Measurements from ENCODE around the gene HOXD9.

HOXD9 gene

DNA sequence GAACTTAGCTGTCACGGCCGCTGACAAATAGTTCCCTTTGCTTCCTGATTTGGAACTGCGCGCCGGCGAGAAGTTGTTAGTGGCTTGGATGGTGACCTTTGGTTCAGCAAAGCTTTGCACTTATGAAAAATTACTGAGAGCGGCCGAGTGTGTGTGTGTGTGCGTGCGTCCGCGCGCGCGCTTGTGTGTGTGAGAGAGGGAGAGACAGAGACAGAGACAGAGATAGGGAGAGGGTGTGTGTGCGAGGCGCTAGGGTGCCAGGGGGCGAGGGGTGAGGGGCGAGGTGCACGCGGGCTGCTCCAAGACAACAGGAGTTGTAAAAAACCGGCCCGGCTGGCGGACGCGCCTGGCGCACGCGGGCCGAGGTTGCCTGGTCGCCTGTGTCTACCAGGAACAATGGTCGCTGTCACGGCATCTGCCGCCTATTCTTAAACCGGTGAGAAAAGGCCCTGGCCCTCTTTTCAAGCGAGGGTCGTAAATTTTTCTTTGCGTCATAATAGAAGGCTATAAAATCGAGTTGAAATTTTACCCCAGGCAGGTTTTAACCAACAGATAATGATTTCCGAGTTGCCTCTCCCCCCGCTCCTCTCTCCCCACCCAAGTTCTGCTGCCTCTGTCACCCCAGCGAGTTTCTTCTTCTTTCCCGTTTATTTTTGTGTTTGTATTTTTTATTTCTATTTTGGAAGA is 35.1 kb downstream of the HOXD9 start:
- FAIRE-seq (no peak), DNase-seq (ENCODE audit: insufficient read length, low spot score) (no peak)
- TF ChIP-seq POLR2AphosphoS5 (IDR thresholded peaks at IDR 0.05; ENCODE audit: low read depth, low read length): no peak
- no peak for TF ChIP-seq POU2F2 (IDR thresholded peaks at IDR 0.05; ENCODE audit: low read depth, low read length)
- no peak for TF ChIP-seq SPI1 (IDR thresholded peaks at IDR 0.05; ENCODE audit: low read depth, low read length)
- TF ChIP-seq TAF1 (IDR thresholded peaks at IDR 0.05; ENCODE audit: low read depth, low read length): no peak
- no peak for TF ChIP-seq PAX5 (IDR thresholded peaks at IDR 0.05; ENCODE audit: insufficient read depth, low read length, severe bottlenecking)
- TF ChIP-seq POLR2A (IDR thresholded peaks at IDR 0.05; ENCODE audit: low read depth, low read length): no peak

DNA sequence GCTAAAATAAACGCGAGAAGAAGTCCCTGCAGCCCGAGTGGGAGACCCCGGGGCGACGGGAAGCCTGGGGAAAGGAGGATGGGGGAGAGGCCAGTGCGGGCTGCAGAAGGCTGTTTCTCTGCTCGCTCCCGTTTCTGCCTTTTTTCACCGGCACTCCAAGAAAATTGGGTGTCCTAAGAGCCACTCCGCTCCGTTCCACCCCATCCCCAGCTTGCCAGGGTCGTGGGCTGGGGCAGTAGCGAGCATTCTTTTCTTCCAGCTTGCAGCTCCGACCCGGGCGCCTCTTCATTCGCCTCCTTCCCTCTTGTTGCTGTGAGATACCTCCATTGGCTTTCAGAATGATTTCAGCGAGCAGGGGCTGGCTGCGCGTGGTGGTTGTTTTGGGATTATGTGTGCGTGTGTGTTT is 35.7 kb downstream of the HOXD9 start:
- DNase-seq (ENCODE audit: insufficient read length, low spot score): no peak
- TF ChIP-seq PAX5 (IDR thresholded peaks at IDR 0.05; ENCODE audit: insufficient read depth, low read length, severe bottlenecking) (no peak), SPI1 (IDR thresholded peaks at IDR 0.05; ENCODE audit: low read depth, low read length) (no peak), POLR2AphosphoS5 (IDR thresholded peaks at IDR 0.05; ENCODE audit: low read depth, low read length) (no peak), POLR2A (IDR thresholded peaks at IDR 0.05; ENCODE audit: low read depth, low read length) (no peak), POU2F2 (IDR thresholded peaks at IDR 0.05; ENCODE audit: low read depth, low read length) (no peak), TAF1 (IDR thresholded peaks at IDR 0.05; ENCODE audit: low read depth, low read length) (no peak)
- no peak for FAIRE-seq

DNA sequence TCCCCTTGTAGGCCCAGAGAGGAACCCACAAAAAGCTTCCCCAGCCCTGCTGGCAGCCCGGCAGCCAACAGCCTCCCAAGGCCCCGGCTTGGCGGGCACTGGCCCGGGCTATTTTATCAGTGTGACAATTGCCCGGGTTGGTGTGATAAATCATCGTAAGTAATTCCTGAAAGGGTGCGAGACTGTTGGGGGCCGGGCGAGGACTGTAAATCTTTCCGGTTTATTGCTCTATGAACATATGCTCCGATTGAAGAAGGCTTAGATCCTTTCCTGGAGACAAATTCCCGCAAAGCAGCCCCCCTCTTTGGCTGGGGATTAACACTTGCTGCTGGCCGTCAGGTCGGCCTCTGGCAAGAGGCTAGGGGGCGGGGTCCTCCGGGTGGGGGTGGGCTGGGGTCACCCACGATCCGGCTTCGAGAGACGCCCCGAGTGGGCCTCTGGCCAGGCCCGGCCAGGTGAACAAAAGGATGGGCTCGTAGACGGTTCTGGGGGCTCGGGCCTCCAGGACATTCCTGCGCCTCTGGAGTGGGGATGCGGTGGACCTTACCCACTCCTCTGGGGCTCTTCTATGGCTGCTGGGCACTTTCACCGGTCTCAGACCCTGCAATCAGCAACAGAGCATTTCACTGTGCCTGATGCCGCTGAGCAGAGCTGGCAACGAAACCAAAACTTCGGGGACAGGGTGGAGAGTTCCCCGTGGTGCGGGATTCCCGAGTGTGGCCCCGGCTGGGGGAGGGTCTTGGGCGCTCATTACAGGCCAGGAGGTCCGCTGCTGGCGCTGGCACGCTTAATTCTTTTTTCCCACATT is 36.5 kb downstream of the HOXD9 start:
- DNase-seq (ENCODE audit: insufficient read length, low spot score) (no peak), FAIRE-seq (no peak)
- no peak for TF ChIP-seq POLR2A (IDR thresholded peaks at IDR 0.05; ENCODE audit: low read depth, low read length)
- TF ChIP-seq SPI1 (IDR thresholded peaks at IDR 0.05; ENCODE audit: low read depth, low read length): no peak
- TF ChIP-seq POLR2AphosphoS5 (IDR thresholded peaks at IDR 0.05; ENCODE audit: low read depth, low read length): no peak
- TF ChIP-seq TAF1 (IDR thresholded peaks at IDR 0.05; ENCODE audit: low read depth, low read length): no peak
- no peak for TF ChIP-seq PAX5 (IDR thresholded peaks at IDR 0.05; ENCODE audit: insufficient read depth, low read length, severe bottlenecking)
- no peak for TF ChIP-seq POU2F2 (IDR thresholded peaks at IDR 0.05; ENCODE audit: low read depth, low read length)

DNA sequence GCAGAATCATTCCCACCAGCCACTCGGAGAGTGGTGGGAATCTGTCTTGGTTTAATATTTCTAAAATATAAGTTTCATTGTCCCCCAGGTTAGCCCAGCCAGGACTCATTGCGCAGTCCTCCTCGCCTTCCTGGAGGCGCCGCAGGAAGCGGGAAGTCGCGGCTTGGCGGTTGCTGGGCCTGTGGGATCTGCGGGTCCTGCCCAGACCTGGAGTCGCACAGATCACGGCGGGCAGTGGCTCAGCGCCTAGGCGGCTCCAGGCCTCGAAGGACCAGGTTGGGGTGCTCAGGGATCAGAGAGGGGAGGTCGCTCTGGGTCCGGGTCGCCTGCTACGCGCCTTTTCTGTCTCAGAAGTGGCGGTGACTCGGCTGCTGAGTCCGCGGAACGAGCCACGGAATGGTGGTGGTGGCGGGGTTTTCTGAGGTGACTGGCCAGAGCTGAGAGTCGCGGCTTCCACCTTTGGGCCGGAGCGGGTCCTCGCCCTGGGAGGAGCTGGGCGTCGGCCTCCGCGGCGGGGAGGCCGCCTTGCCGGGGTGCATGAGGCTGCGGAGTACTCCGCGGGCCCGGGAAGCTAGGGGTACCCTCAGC is 37.2 kb downstream of the HOXD9 start:
- TF ChIP-seq TAF1 (IDR thresholded peaks at IDR 0.05; ENCODE audit: low read depth, low read length) (no peak), PAX5 (IDR thresholded peaks at IDR 0.05; ENCODE audit: insufficient read depth, low read length, severe bottlenecking) (no peak)
- FAIRE-seq: no peak
- no peak for DNase-seq (ENCODE audit: insufficient read length, low spot score)

DNA sequence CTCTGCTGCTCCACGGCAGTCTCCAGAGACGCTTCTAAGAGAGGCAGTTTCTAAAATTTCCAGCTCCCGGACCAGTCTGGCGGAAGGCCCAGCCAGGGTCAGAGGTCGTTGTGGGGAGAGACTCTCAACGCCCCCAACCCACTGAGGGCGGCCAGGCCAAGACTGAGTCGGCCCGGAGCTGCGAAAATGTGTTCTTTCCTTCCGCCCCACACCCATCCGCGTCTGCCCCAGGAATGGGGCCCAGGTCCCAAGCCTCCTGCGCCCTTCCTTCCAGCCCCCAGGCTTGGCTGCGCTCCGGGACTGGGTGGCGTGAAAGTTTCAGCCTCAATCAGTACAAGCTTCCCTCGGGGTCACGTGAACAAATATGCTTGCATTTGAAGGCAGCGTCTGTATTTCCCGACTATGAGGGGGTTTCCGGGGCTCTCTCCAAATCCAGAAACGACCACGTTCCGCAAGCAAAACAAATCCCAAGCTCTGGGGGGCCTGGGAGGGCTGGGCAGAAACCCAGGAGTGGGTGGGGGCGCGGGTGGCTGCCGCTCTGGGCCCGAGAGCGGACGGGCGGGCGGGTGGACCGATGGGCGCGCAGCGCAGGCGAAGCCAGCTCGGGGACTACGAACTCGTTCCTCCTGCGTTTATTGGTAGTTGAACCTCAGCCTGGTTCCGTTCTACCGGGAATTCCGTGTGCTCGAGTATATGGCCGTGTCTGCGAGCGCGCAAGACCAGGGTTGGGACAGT is 37.9 kb downstream of the HOXD9 start:
- TF ChIP-seq POLR2AphosphoS5 (IDR thresholded peaks at IDR 0.05; ENCODE audit: low read depth, low read length): no peak
- TF ChIP-seq POLR2A (IDR thresholded peaks at IDR 0.05; ENCODE audit: low read depth, low read length): no peak
- no peak for TF ChIP-seq TAF1 (IDR thresholded peaks at IDR 0.05; ENCODE audit: low read depth, low read length)
- TF ChIP-seq PAX5 (IDR thresholded peaks at IDR 0.05; ENCODE audit: insufficient read depth, low read length, severe bottlenecking): no peak
- FAIRE-seq: no peak
- no peak for DNase-seq (ENCODE audit: insufficient read length, low spot score)

DNA sequence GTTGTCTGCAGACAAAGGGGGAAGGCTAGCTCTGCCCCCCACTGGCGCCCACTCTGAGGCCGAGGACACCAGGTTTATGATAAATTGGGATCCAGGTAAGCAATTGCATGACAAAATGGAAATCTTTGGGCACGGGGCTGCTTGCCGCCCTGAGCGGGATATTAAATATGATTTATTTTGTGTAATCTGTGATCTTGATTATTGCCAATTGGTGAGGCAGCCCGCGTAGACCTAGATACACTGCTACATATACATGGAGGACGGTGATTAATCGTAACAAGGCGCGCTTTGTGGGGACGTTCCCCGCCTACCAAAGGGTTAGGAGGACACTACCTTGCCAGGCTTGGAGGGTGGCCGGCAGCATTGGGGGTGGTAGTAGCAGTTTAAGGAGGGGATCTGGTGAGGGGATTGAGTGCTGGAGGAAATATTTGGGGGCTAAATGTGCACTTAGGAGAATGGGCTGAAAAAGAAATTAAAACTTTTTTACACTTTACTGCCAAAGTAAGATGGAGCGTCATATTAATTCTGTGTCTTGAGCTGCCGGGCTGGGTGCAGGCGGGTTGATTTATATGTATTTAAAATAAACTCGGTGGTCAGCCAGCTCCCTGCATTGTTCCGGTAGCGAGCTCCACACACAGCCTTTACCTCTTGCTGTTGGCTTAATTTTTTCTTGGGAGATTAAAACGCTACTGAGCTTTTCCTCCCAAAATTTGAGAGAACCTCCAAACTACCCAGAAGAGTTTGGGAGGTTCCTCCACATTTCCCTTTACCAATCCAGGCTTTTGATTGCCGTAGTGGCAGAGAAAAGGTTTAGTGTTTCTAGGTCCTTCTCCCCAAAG is 38.7 kb downstream of the HOXD9 start:
- FAIRE-seq (no peak), DNase-seq (ENCODE audit: insufficient read length, low spot score) (no peak)
- TF ChIP-seq SPI1 (IDR thresholded peaks at IDR 0.05; ENCODE audit: low read depth, low read length) (no peak), TAF1 (IDR thresholded peaks at IDR 0.05; ENCODE audit: low read depth, low read length) (no peak), POU2F2 (IDR thresholded peaks at IDR 0.05; ENCODE audit: low read depth, low read length) (no peak), PAX5 (IDR thresholded peaks at IDR 0.05; ENCODE audit: insufficient read depth, low read length, severe bottlenecking) (no peak), POLR2A (IDR thresholded peaks at IDR 0.05; ENCODE audit: low read depth, low read length) (no peak), POLR2AphosphoS5 (IDR thresholded peaks at IDR 0.05; ENCODE audit: low read depth, low read length) (no peak)

DNA sequence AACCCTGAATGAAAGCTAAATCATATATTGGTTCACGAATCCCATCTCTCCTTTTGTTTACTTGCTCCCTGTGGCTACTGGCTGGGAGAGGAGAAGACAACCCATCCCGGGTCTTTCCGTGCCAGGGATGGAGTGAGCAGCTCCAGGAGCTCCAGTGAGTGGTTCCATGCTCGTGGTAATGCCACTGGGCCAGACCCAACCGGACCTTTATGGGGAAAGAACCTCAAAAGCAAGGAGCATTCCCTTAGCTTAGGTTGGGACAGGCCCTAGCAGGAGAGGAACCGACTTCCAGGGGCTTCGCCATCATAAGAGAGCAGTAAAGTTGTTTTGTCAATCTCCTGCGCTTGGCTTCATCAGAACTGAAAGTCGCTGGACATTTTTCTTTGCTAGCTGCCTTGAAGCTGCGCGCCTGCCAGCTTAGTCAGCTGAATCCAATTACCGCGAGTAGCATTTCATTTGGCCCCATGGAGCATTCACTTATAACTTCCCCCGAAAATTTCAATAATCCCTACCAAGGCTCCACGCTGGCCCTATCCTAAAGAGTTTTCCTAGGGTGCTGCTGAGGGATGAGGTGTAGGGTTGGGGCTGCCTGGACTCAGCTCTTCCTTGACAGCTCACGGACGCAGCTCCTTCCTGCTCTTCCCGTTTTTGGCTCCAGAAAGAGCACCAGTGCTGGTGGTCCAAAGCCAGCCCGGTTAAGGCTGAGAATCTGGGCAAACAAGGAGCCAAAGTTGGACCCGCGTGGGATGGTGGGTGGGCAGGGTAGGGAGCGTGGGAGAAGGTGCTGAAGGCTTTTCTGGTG is 39.5 kb downstream of the HOXD9 start:
- DNase-seq (ENCODE audit: insufficient read length, low spot score) (no peak), FAIRE-seq (no peak)
- no peak for TF ChIP-seq POU2F2 (IDR thresholded peaks at IDR 0.05; ENCODE audit: low read depth, low read length)
- no peak for TF ChIP-seq POLR2A (IDR thresholded peaks at IDR 0.05; ENCODE audit: low read depth, low read length)
- no peak for TF ChIP-seq TAF1 (IDR thresholded peaks at IDR 0.05; ENCODE audit: low read depth, low read length)
- no peak for TF ChIP-seq SPI1 (IDR thresholded peaks at IDR 0.05; ENCODE audit: low read depth, low read length)
- no peak for TF ChIP-seq POLR2AphosphoS5 (IDR thresholded peaks at IDR 0.05; ENCODE audit: low read depth, low read length)
- TF ChIP-seq PAX5 (IDR thresholded peaks at IDR 0.05; ENCODE audit: insufficient read depth, low read length, severe bottlenecking): no peak
